ENCODE results near the gene PTPN14. TPM values are rescaled to one million over a fixed set of nuclear protein-coding genes. Genes with fewer than 3 reads are reported as not detected.

PTPN14 gene
- total RNA-seq, 1 experiment from 2014 or later = 76.4 TPM

DNA sequence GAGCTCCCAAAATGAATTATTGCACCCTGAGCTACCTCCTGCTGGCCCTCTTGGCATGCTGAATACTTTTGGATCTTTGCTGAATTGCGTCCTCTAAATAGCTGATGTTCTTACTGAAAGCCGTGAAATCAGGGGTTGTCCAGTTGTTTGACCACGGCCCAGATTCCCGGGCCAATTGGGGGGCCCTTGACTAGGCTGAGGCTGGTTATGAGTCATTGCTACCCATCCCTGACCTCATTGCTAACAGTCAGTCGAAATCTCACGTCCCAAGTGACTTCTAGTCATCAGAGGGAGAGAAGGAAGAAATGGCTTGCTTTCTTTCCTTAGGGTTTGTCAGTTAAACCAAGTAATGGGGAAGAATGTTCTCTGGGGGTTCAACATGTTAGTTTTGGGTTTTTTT is 233.0 kb downstream of the PTPN14 start:
- no peak overlapping the region for H4K91ac ChIP-seq (ENCODE audit: insufficient read length, low read depth, low read length)
- H2AK5ac ChIP-seq (ENCODE audit: insufficient read length, low read length) = no peak overlapping the region
- peaks cover 27% of the 10 kb centered on the region for H3K27me3 ChIP-seq (ENCODE audit: insufficient read depth, low read length)
- no peak overlapping the region for H3K4ac ChIP-seq (ENCODE audit: low read depth, low read length)
- H3K27ac ChIP-seq (ENCODE audit: insufficient read length, low read depth, low read length) = no peak overlapping the region
- Mint-ChIP-seq H3K4me1 (peaks cover 54 to 58% of the 10 kb centered on the region in 2 experiments), H3K36me3 (ENCODE audit: insufficient read depth in 1 of 3, low read depth in 3 of 3) (peaks cover 0 to 3% (median 0%) of the 10 kb centered on the region in 3 experiments; a peak in 3 of 7 replicates), H3K4me3 (peak overlapping the region in 1 of 2 experiments; percentile 47; a peak in 3 of 5 replicates), H3K27ac (peak overlapping the region in 1 of 3 experiments; percentile 60; a peak in 2 of 7 replicates), H3K27me3 (ENCODE audit: low read depth) (peaks cover 65% of the 10 kb centered on the region), H3K9me3 (no peaks in the 10 kb centered on the region; a peak in 1 of 5 replicates)
- H3K14ac ChIP-seq (ENCODE audit: insufficient read depth, low read length) = no peak overlapping the region
- H2BK15ac ChIP-seq (ENCODE audit: low read depth, low read length) = no peak overlapping the region
- no peak for DNase-seq
- no peaks in the 10 kb centered on the region for H3K23me2 ChIP-seq (ENCODE audit: insufficient read length, low read depth, low read length, poor library complexity, severe bottlenecking)
- WGBS (ENCODE audit: extremely low coverage, insufficient read length, low lambda C conversion rate) = no CpG with 5 or more reads among the region's 6 CpGs
- no peak overlapping the region for H3K56ac ChIP-seq (ENCODE audit: insufficient read length, low read depth, low read length)
- H3K9me3 ChIP-seq (ENCODE audit: control insufficient read depth, low read depth, low read length) = no peaks in the 10 kb centered on the region
- H2BK20ac ChIP-seq (ENCODE audit: low read depth, low read length, poor library complexity, severe bottlenecking) = no peak overlapping the region
- no peak overlapping the region for H3K23ac ChIP-seq (ENCODE audit: insufficient read length, low read depth, low read length)
- H2BK5ac ChIP-seq (ENCODE audit: insufficient read length, low read length) = no peak overlapping the region
- no peak overlapping the region for H4K8ac ChIP-seq (replicated peaks; ENCODE audit: insufficient read length, low read depth, low read length)
- H4K20me1 ChIP-seq (ENCODE audit: control insufficient read depth, insufficient read depth, insufficient read length) = no peaks in the 10 kb centered on the region
- H3K9ac ChIP-seq (ENCODE audit: extremely low read depth, insufficient read length, low read length) = no peak overlapping the region
- H3K4me2 ChIP-seq (ENCODE audit: insufficient read depth, insufficient read length, low read length) = peak overlapping the region; percentile 18
- no peak overlapping the region for H2BK120ac ChIP-seq (ENCODE audit: low read depth, low read length, poor library complexity, severe bottlenecking)
- TF ChIP-seq, protein P1, sequence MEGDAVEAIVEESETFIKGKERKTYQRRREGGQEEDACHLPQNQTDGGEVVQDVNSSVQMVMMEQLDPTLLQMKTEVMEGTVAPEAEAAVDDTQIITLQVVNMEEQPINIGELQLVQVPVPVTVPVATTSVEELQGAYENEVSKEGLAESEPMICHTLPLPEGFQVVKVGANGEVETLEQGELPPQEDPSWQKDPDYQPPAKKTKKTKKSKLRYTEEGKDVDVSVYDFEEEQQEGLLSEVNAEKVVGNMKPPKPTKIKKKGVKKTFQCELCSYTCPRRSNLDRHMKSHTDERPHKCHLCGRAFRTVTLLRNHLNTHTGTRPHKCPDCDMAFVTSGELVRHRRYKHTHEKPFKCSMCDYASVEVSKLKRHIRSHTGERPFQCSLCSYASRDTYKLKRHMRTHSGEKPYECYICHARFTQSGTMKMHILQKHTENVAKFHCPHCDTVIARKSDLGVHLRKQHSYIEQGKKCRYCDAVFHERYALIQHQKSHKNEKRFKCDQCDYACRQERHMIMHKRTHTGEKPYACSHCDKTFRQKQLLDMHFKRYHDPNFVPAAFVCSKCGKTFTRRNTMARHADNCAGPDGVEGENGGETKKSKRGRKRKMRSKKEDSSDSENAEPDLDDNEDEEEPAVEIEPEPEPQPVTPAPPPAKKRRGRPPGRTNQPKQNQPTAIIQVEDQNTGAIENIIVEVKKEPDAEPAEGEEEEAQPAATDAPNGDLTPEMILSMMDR (conservative IDR thresholded peaks at IDR 0.05) = no peak
- no peaks in the 10 kb centered on the region for H3K79me1 ChIP-seq (ENCODE audit: insufficient read depth, low read depth, low read length, poor library complexity, severe bottlenecking)
- H3T11ph ChIP-seq (ENCODE audit: low read length) = no peak overlapping the region
- H2AFZ ChIP-seq (ENCODE audit: low read length) = no peak overlapping the region
- no peak overlapping the region for H2BK12ac ChIP-seq (ENCODE audit: insufficient read length, low read depth, low read length)
- H4K5ac ChIP-seq (ENCODE audit: insufficient read length, low read depth, low read length) = no peak overlapping the region
- peaks cover 11% of the 10 kb centered on the region; the same call in 1 of the 2 replicates for H3K4me1 ChIP-seq (ENCODE audit: insufficient read depth, low read length)
- H3K79me2 ChIP-seq (ENCODE audit: insufficient read depth, low read length) = no peaks in the 10 kb centered on the region
- no peak overlapping the region for H3K18ac ChIP-seq (ENCODE audit: insufficient read length, low read depth, low read length)
